Measurements from ENCODE around the gene ELAPOR1.

Gene ELAPOR1

GRCh38 chr1:109094871-109095270 is 19.0 kb upstream of the ELAPOR1 start:
- no peak for DNase-seq (ENCODE audit: low read depth)

GRCh38 chr1:109095631-109096030 is 18.3 kb upstream of the ELAPOR1 start:
- DNase-seq (ENCODE audit: low read depth) = no peak

- DNase-seq (ENCODE audit: low read depth) = no peak
These were observed 17.8 kb upstream of the ELAPOR1 start for GRCh38 chr1:109096120-109096519.

GRCh38 chr1:109099938-109100773 is 13.8 kb upstream of the ELAPOR1 start:
- peak; percentile 94 for DNase-seq (ENCODE audit: low read depth)

DNA sequence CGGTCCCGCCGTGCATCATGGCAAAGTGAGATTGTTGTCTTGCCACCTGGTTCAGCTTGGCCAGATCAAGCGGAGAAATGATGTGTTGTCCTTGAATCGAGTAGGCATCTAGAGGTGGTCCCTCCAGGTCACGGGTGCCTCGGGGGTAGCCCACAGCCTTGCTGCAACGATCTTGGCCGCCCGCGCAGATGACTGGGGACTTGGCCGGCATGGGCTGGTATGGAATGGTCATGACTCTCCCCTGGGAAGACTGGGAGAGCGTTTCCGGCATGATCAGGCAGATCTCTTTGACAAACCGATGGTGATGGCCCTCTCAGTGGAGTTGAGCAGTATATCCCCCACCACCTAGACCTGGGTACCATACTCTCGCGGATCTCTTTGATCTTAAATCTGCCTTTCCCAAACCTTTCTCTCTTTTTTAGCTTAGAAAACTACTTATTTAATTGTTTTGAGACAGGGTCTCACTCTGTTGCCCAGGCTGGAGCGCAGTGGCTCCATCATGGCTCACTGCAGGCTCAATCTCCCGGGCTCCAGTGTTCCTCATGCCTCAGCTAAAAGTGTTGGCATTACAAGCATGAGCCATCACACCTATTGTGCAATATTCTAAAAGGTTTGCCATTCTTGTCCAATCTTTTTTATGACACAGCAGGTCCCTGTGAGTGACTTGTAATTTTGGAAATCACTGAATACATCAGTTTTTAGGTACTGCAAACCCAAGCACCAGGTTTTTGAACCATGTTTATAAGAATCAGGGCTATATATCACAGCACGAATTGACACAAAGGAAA is 9.4 kb upstream of the ELAPOR1 start:
- DNase-seq (ENCODE audit: low read depth) = no peak

- no peak for DNase-seq (ENCODE audit: low read depth)
These were observed 8.0 kb upstream of the ELAPOR1 start for GRCh38 chr1:109105881-109106280.

DNA sequence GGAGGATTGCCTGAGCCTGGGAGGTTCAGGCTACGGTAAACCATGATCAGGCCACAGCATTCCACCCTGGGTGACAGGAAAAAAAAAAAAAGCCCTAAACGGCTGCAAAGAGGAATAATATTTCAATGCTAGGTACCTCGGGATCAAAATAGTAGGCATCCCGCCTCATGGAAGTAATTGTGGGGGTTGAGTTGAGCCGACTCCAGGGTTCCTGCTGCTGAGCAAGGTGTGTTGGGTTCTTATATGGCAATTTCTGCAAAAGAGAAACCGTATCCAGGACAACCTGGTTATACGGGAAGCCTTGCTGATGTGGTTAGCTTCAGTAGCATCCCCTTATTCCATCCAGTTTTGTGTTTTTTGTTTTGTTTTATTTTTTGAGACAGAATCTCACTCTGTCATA is 6.1 kb upstream of the ELAPOR1 start:
- DNase-seq (ENCODE audit: low read depth) = no peak

DNA sequence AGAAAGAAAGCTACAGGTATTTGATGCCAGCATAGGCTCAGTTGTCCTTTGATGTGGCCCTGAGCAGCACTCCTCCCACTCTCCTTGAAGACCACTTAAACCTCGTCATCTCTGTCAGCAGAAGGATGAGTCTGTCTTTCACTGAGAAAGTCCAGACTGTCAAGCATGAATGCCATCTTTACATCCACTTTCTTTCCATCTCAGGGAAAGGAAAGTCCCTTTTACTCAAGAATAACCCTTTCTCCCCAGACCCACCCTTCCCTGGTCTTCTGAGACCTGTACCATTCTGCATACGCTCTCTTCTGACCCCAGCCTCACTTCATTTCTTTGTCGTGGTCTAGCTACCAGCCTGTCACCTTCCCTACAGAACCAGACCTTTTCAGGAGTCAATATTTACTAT is 4.0 kb upstream of the ELAPOR1 start:
- DNase-seq (ENCODE audit: low read depth) = no peak

GRCh38 chr1:109111386-109112055 is 2.4 kb upstream of the ELAPOR1 start:
- no peak for DNase-seq (ENCODE audit: low read depth)

GRCh38 chr1:109112056-109112651 is 1.8 kb upstream of the ELAPOR1 start:
- no peak for DNase-seq (ENCODE audit: low read depth)

DNA sequence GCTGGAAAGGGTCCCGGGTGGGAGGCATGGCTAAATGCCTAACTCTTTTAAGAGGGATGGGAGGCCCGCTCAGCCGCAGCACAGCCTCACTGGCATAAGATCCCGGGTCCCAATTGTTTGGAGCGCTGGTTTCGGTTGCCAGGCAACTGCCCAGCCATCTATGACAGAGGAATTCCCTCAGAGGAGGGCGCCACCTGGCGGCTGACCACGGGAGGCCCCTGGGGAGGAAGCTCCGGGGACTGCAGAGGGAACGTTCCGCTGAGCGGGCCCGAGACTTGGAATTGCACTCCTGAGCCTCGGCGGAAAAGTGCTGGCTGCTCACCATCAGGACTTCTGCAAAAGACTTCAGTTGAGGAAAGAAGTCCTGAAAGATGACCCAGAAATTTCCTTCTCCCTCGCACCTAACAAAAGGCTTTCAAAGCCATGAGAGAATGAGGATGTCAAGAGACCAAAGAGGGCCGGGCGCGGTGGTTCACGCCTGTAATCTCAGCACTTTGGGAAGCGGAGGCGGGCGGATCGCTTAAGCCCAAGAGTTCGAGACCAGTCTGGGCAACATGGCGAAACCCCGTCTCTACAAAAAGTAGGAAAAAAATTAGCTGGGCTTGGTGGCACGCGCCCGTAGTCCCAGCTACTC is 1.1 kb upstream of the ELAPOR1 start:
- DNase-seq (ENCODE audit: low read depth) = peak; percentile 80

DNA sequence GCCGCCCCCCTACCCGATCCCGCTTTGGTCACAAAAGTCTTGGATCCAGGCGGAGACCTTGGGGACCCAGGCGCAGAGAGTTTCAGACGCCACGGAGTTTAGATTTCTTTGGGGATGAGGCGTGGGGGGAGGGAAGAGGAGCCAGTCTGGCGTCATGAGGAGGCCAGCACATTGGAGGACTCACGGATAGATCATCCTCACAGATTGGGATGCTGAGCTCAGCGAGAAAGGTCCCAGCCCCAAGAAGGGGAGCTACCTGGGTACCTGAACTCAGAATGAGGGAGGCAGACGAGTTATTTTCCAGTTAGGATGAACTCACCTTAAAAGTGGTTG is 393 bp downstream of the ELAPOR1 start:
- no peak for DNase-seq (ENCODE audit: low read depth)

- no peak for DNase-seq (ENCODE audit: low read depth)
These were observed 1.8 kb downstream of the ELAPOR1 start for GRCh38 chr1:109115685-109116084.

- no peak for DNase-seq (ENCODE audit: low read depth)
These were observed 2.4 kb downstream of the ELAPOR1 start for GRCh38 chr1:109116286-109116685.

- DNase-seq (ENCODE audit: low read depth) = no peak
These were observed 4.2 kb downstream of the ELAPOR1 start for GRCh38 chr1:109118089-109118488.

- no peak for DNase-seq (ENCODE audit: low read depth)
These were observed 6.4 kb downstream of the ELAPOR1 start for GRCh38 chr1:109120356-109120755.

DNA sequence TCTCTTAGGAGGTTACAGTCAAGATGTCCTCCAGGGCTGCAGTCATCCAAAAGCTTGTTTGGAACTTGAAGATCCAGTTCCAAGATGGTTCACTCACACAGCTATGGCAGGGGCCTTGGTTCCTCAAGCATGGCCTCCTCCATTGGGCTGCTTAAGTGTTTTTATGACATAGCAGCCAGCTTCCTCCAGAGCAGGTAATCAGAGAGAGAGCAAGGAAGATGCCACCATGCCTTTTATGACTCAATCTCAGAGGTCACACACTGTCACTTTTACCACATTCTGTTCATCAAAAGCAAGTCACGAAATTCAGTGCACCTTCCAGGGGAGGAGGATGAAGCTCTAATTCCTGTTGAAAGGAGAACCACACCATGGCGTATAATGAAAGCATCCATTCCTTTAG is 17.1 kb downstream of the ELAPOR1 start:
- DNase-seq (ENCODE audit: low read depth) = no peak

GRCh38 chr1:109131800-109132199 is 17.9 kb downstream of the ELAPOR1 start:
- no peak for DNase-seq (ENCODE audit: low read depth)

- no peak for DNase-seq (ENCODE audit: low read depth)
These were observed 19.2 kb downstream of the ELAPOR1 start for GRCh38 chr1:109133002-109133706.

- DNase-seq (ENCODE audit: low read depth) = no peak
These were observed 19.9 kb downstream of the ELAPOR1 start for GRCh38 chr1:109133815-109134214.

GRCh38 chr1:109134423-109134822 is 20.5 kb downstream of the ELAPOR1 start:
- no peak for DNase-seq (ENCODE audit: low read depth)
